Neuronal stem cell (in vitro differentiated cells): ENCODE measurements around the gene PTPRG.

Source experiments
- DNase-seq: peaks from one replicate; pipeline ENCODE4 v3.0.0-alpha.2; 2013; ENCODE audit warnings: low spot score
- H2AFZ ChIP-seq: one replicate; pipeline ENCODE4 v1.6.1; 2013; ENCODE audit warnings: mild to moderate bottlenecking, low read length, inconsistent platforms
- H2AK5ac ChIP-seq: 2 replicates; pipeline ENCODE4 v1.6.1; 2013; ENCODE audit warnings: low read depth, mild to moderate bottlenecking, inconsistent platforms, low read length, moderate library complexity, mixed read lengths
- H2BK120ac ChIP-seq: 2 replicates; pipeline ENCODE4 v1.6.1; 2013; ENCODE audit warnings: low read depth, mild to moderate bottlenecking, inconsistent platforms, low read length, moderate library complexity, mixed read lengths
- H2BK12ac ChIP-seq: one replicate; pipeline ENCODE4 v1.6.1; 2013; ENCODE audit warnings: low read length, inconsistent platforms
- H2BK15ac ChIP-seq: 2 replicates; pipeline ENCODE4 v1.6.1; 2013; ENCODE audit warnings: mild to moderate bottlenecking, low read length, inconsistent platforms, mixed read lengths
- H2BK5ac ChIP-seq: one replicate; pipeline ENCODE4 v1.6.1; 2013; ENCODE audit warnings: inconsistent platforms, mild to moderate bottlenecking, low read length, moderate library complexity
- H3K14ac ChIP-seq: one replicate; pipeline ENCODE4 v1.6.1; 2013; ENCODE audit warnings: low read length, inconsistent platforms
- H3K18ac ChIP-seq: 2 replicates; pipeline ENCODE4 v1.6.1; 2013; ENCODE audit warnings: low read length, inconsistent platforms
- H3K23ac ChIP-seq: 2 replicates; pipeline ENCODE4 v1.6.1; 2013; ENCODE audit warnings: low read depth, mild to moderate bottlenecking, mixed read lengths, low read length, inconsistent platforms; ENCODE audit not compliant: poor library complexity
- H3K27ac ChIP-seq: replicated peaks from 3 replicates; pipeline ENCODE4 v1.5.1; 2013; ENCODE audit warnings: low read length, inconsistent platforms
- H3K27me3 ChIP-seq, 3 experiments: 2 replicates each; pipeline ENCODE4 v1.6.1; 2013; ENCODE audit warnings: low read length in 3 of 3, mild to moderate bottlenecking in 2 of 3, inconsistent platforms in 1 of 3, low read depth in 1 of 3, mixed read lengths in 1 of 3, moderate library complexity in 1 of 3; ENCODE audit not compliant: control insufficient read depth in 3 of 3, insufficient read depth in 3 of 3
- H3K36me3 ChIP-seq, 2 donors: replicated peaks in 1 of 2; 2 replicates each; pipeline ENCODE4 v1.6.1; 2013; ENCODE audit warnings: low read length in 2 of 2; ENCODE audit not compliant: control insufficient read depth in 2 of 2, insufficient read depth in 2 of 2
- H3K4ac ChIP-seq: 2 replicates; pipeline ENCODE4 v1.6.1; 2013; ENCODE audit warnings: inconsistent platforms, mild to moderate bottlenecking, low read length, moderate library complexity
- H3K4me1 ChIP-seq, 2 donors: 1 replicate in 1 of 2; 2 replicates in 1 of 2; pipeline ENCODE4 v1.6.1; 2013; ENCODE audit warnings: low read length in 2 of 2, low read depth in 1 of 2; ENCODE audit not compliant: control insufficient read depth in 2 of 2, insufficient read depth in 1 of 2
- H3K4me2 ChIP-seq: one replicate; pipeline ENCODE4 v1.6.1; 2013; ENCODE audit warnings: mild to moderate bottlenecking, low read length, inconsistent platforms; ENCODE audit not compliant: insufficient read depth, poor library complexity, severe bottlenecking
- H3K4me3 ChIP-seq, 2 donors: 2 replicates each; pipeline ENCODE4 v1.5.1; 2013; ENCODE audit warnings: low read length in 2 of 2, mild to moderate bottlenecking in 2 of 2, inconsistent platforms in 1 of 2, moderate library complexity in 1 of 2
- H3K79me1 ChIP-seq: one replicate; pipeline ENCODE4 v1.6.1; 2013; ENCODE audit warnings: low read depth, mild to moderate bottlenecking, inconsistent platforms, low read length, moderate library complexity
- H3K9ac ChIP-seq: one replicate; pipeline ENCODE4 v1.6.1; 2013; ENCODE audit warnings: mild to moderate bottlenecking, low read depth, low read length, inconsistent platforms; ENCODE audit not compliant: poor library complexity
- H3K9me3 ChIP-seq, 2 donors: replicated peaks in 1 of 2; 2 replicates each; pipeline versions ENCODE3 to v1.6.1; 2013; ENCODE audit warnings: low read length in 2 of 2, mild to moderate bottlenecking in 2 of 2, inconsistent platforms in 1 of 2, low read depth in 1 of 2, mixed read lengths in 1 of 2, moderate library complexity in 1 of 2; ENCODE audit not compliant: control insufficient read depth in 2 of 2, insufficient read depth in 1 of 2
- H4K8ac ChIP-seq: one replicate; pipeline ENCODE4 v1.6.1; 2013; ENCODE audit warnings: low read depth, mild to moderate bottlenecking, inconsistent platforms, low read length, moderate library complexity
- H4K91ac ChIP-seq: one replicate; pipeline ENCODE4 v1.6.1; 2013; ENCODE audit warnings: low read length, low read depth, mild to moderate bottlenecking, inconsistent platforms; ENCODE audit not compliant: poor library complexity
- WGBS, 2 donors: extraction: QIAGEN DNeasy Blood & Tissue Kit; methylation state at CpG; one replicate each; pipeline ENCODE4 v1.1.7; 2013; ENCODE audit warnings: missing lambda C conversion rate in 2 of 2, mixed read lengths in 1 of 2; ENCODE audit not compliant: insufficient read length in 2 of 2, insufficient replicate concordance in 1 of 2; ENCODE audit errors: extremely low coverage in 2 of 2; 5-methylcytosine and 5-hydroxymethylcytosine counted together

Gene PTPRG

GRCh38 chr3:62057339-62058047 lies 496.1 kb downstream of the PTPRG start:
- no peak overlapping the region for H3K27ac ChIP-seq
- H3K4me3 ChIP-seq, result no peak overlapping the region
- H2AK5ac ChIP-seq, result no peak overlapping the region
- H3K9me3 ChIP-seq, result no peaks in the 10 kb centered on the region
- H2BK15ac ChIP-seq, result no peak overlapping the region
- peaks cover 0 to 4% of the 10 kb centered on the region in 2 donors for H3K4me1 ChIP-seq
- H2BK120ac ChIP-seq, result no peak overlapping the region
- H3K79me1 ChIP-seq, result no peaks in the 10 kb centered on the region
- DNase-seq, result no peak
- no peak overlapping the region for H2AFZ ChIP-seq
- H3K18ac ChIP-seq, result no peak overlapping the region
- H3K14ac ChIP-seq, result no peak overlapping the region
- H3K4ac ChIP-seq, result no peak overlapping the region
- H4K8ac ChIP-seq, result no peak overlapping the region
- no peak overlapping the region for H4K91ac ChIP-seq
- H2BK12ac ChIP-seq, result no peak overlapping the region
- H3K9ac ChIP-seq, result no peak overlapping the region
- H3K4me2 ChIP-seq, result no peak overlapping the region
- no peak overlapping the region for H2BK5ac ChIP-seq
- H3K36me3 ChIP-seq, result no peaks in the 10 kb centered on the region
- WGBS, 2 donors, result no CpG with 5 or more reads among the region's 4 CpGs
- no peak overlapping the region for H3K23ac ChIP-seq
- H3K27me3 ChIP-seq, result no peaks in the 10 kb centered on the region

GRCh38 chr3:62065985-62066693 lies 504.8 kb downstream of the PTPRG start:
- H3K79me1 ChIP-seq, result no peaks in the 10 kb centered on the region

GRCh38 chr3:62068337-62068736 lies 507.0 kb downstream of the PTPRG start:
- no peak overlapping the region for H3K27ac ChIP-seq
- H3K4me2 ChIP-seq, result no peak overlapping the region
- no peak overlapping the region for H2AK5ac ChIP-seq
- DNase-seq, result no peak
- no peak overlapping the region for H4K91ac ChIP-seq
- no peaks in the 10 kb centered on the region for H3K27me3 ChIP-seq
- WGBS, 2 donors, result no CpG with 5 or more reads among the region's 2 CpGs
- no peaks in the 10 kb centered on the region for H3K36me3 ChIP-seq
- H2BK120ac ChIP-seq, result no peak overlapping the region
- no peak overlapping the region for H3K18ac ChIP-seq
- H2BK15ac ChIP-seq, result no peak overlapping the region
- no peak overlapping the region for H3K14ac ChIP-seq
- peaks cover 0 to 7% of the 10 kb centered on the region in 2 donors for H3K9me3 ChIP-seq
- no peak overlapping the region for H2BK12ac ChIP-seq
- no peak overlapping the region for H2BK5ac ChIP-seq
- no peak overlapping the region for H3K4me3 ChIP-seq
- no peak overlapping the region for H3K9ac ChIP-seq
- H4K8ac ChIP-seq, result no peak overlapping the region
- no peaks in the 10 kb centered on the region for H3K4me1 ChIP-seq
- no peak overlapping the region for H3K4ac ChIP-seq
- no peak overlapping the region for H2AFZ ChIP-seq
- H3K23ac ChIP-seq, result no peak overlapping the region
- no peaks in the 10 kb centered on the region for H3K79me1 ChIP-seq

More at GRCh38 chr3:62065985-62066693, 504.8 kb downstream of the PTPRG start:
- Histone ChIP-seq H2AFZ (no peak overlapping the region), H2AK5ac (no peak overlapping the region), H2BK12ac (no peak overlapping the region), H3K4me3 (no peak overlapping the region), H4K8ac (no peak overlapping the region), H3K36me3 (no peaks in the 10 kb centered on the region), H3K4me1 (no peaks in the 10 kb centered on the region), H2BK5ac (no peak overlapping the region), H3K4me2 (no peak overlapping the region), H3K9ac (no peak overlapping the region), H2BK120ac (no peak overlapping the region), H3K23ac (no peak overlapping the region), H3K18ac (no peak overlapping the region), H4K91ac (no peak overlapping the region), H3K4ac (no peak overlapping the region), H3K14ac (no peak overlapping the region), H3K9me3 (peaks cover 0 to 7% of the 10 kb centered on the region in 2 donors), H3K27me3 (no peaks in the 10 kb centered on the region), H2BK15ac (no peak overlapping the region), H3K27ac (no peak overlapping the region)
- WGBS, 2 donors, result no CpG with 5 or more reads among the region's 5 CpGs
- no peak for DNase-seq

GRCh38 chr3:62070891-62071290 lies 509.5 kb downstream of the PTPRG start:
- no peak overlapping the region for H3K4ac ChIP-seq
- no peak overlapping the region for H4K8ac ChIP-seq
- no CpG with 5 or more reads among the region's 7 CpGs for WGBS, 2 donors
- no peaks in the 10 kb centered on the region for H3K36me3 ChIP-seq
- no peak overlapping the region for H2AK5ac ChIP-seq
- no peak overlapping the region for H2BK15ac ChIP-seq
- H3K4me2 ChIP-seq, result no peak overlapping the region
- H3K4me3 ChIP-seq, result no peak overlapping the region
- no peak overlapping the region for H2BK12ac ChIP-seq
- no peak overlapping the region for H3K9ac ChIP-seq
- H3K23ac ChIP-seq, result no peak overlapping the region
- H2BK120ac ChIP-seq, result no peak overlapping the region
- no peaks in the 10 kb centered on the region for H3K79me1 ChIP-seq
- no peaks in the 10 kb centered on the region for H3K4me1 ChIP-seq
- no peak overlapping the region for H4K91ac ChIP-seq
- no peak overlapping the region for H3K27ac ChIP-seq
- no peak overlapping the region for H3K18ac ChIP-seq
- DNase-seq, result no peak
- H2AFZ ChIP-seq, result no peak overlapping the region
- H3K27me3 ChIP-seq, result no peaks in the 10 kb centered on the region
- peaks cover 0 to 7% of the 10 kb centered on the region in 2 donors for H3K9me3 ChIP-seq
- no peak overlapping the region for H3K14ac ChIP-seq
- H2BK5ac ChIP-seq, result no peak overlapping the region
